ENCODE data around the gene EFCAB5.

- TF ChIP-seq POLR2A (IDR thresholded peaks at IDR 0.05) (no peak), CTCF (IDR thresholded peaks at IDR 0.05) (no peak)
Observed at GRCh38 chr17:30155389-30155788, 214.0 kb downstream of the EFCAB5 start.

All from adrenal gland (tissue), 5 donors.